KOPT-K1 (cell line): ENCODE measurements around the gene MGAM2.
"Not testable (repeated sequence)": the region's sequence is repeated elsewhere in the genome, so short reads cannot be mapped to it uniquely, and the experiment has no call there.

Experiments
- H3K27ac ChIP-seq: fragments of 200-600 bp; sonication (generic); 2 replicates; pipeline ENCODE4 v1.5.1; 2016; ENCODE audit warnings: antibody characterized with exemption, mild to moderate bottlenecking, low read depth, low read length; ENCODE audit not compliant: poor library complexity, severe bottlenecking
- H3K36me3 ChIP-seq: fragments of 200-600 bp; sonication (generic); 2 replicates; pipeline ENCODE4 v1.5.1; 2017; ENCODE audit warnings: antibody characterized with exemption, mild to moderate bottlenecking, low read length, moderate library complexity; ENCODE audit not compliant: insufficient read depth
- H3K9me3 ChIP-seq: fragments of 200-600 bp; sonication (generic); 2 replicates; pipeline ENCODE4 v1.5.1; 2017; ENCODE audit warnings: antibody characterized with exemption, low read length, mild to moderate bottlenecking; ENCODE audit not compliant: insufficient read depth, poor library complexity, severe bottlenecking

Gene MGAM2

DNA sequence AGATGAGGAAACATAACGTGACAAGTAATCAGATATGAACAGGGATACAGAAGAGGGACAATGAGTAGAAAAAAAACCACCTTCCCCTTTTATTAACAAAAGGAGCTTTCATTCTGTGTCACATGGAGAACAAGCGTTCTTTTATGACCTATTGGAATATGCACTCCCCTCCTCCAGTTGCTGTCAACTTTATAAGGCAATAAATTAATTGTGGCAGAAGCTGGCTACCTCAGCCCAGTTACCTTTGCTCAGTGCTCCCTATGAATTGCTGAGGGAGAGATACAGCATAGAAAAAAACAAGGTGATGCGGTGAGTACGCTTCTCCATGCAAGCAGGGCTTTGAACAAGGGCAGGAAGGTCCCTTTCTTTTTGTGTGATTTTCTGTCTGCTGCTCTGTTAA, at the start of gene MGAM2:
MGAM2 (plus strand) TSS at position 220 of the 400 bp plus-strand sequence. CDS start 5,156 bp downstream, outside the sequence.
- no peak within 1 kb of the TSS for H3K27ac ChIP-seq
- H3K36me3 ChIP-seq, result no peaks in the 10 kb centered on the region
- no peaks in the 10 kb centered on the region for H3K9me3 ChIP-seq

- Histone ChIP-seq H3K27ac (no peak overlapping the region), H3K9me3 (no peaks in the 10 kb centered on the region), H3K36me3 (no peaks in the 10 kb centered on the region)
Measured at GRCh38 chr7:142063551-142064442, 47.7 kb upstream of the MGAM2 start.

GRCh38 chr7:142066536-142066935, 45.0 kb upstream of the MGAM2 start:
- Histone ChIP-seq H3K36me3 (no peaks in the 10 kb centered on the region), H3K9me3 (no peaks in the 10 kb centered on the region), H3K27ac (no peak overlapping the region)

DNA sequence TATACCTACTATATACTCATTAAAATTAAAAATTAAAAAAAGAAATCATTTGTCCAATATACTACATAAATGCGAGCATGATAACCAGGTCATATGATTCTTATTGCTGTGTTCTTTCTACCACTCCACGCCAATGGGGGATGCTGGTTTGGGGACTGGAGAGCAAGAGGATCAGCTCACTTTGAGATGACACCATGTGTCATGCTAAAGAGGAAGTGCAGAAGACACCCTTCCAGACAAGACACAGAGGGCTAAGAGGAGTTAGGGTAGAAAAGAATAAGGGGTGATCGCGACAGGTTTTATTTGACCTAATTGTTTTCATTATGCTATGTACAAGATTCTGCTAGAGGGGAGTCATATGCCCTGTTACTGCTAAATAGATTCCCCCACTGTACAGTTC, 33.8 kb upstream of the MGAM2 start:
- no peaks in the 10 kb centered on the region for H3K36me3 ChIP-seq
- H3K27ac ChIP-seq, result no peak overlapping the region
- no peaks in the 10 kb centered on the region for H3K9me3 ChIP-seq

GRCh38 chr7:142083605-142084004, 27.9 kb upstream of the MGAM2 start:
- Histone ChIP-seq H3K36me3 (no peaks in the 10 kb centered on the region), H3K27ac (no peak overlapping the region), H3K9me3 (no peaks in the 10 kb centered on the region)

- H3K27ac ChIP-seq, result no peak overlapping the region
- no peaks in the 10 kb centered on the region for H3K9me3 ChIP-seq
- no peaks in the 10 kb centered on the region for H3K36me3 ChIP-seq
Measured at GRCh38 chr7:142085428-142085827, 26.1 kb upstream of the MGAM2 start.

DNA sequence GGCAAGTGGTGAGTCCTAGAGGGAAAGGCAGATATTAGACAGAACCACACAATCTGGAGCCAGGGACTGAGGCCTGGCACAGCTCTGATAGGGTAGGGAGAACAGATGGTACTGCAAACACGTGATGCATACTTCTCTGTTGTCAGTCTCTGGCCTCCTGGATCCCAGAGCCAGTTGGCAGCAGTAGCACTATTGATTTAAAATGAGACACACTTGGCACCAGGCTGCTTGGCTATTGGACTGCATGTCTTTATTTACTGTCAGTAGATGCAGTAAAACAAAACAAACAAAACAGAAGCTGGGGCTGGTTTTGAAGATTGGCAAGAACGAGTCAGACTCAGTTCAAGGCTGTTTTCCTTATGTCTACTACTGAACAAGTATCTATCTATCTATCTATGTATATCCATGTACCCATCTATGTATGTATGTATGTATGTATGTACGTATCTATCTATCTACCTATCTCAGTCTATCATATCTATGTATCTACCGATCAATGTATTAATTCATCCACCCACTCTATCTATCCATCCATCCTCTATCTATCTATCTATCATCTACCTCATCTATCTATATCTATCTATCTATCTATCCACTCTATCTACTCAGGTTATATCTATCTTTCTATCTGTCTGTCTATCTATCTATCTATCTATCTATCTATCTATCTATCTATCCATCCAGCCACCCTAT, 23.4 kb upstream of the MGAM2 start:
- no peak overlapping the region for H3K27ac ChIP-seq
- H3K9me3 ChIP-seq, result no peaks in the 10 kb centered on the region
- no peaks in the 10 kb centered on the region for H3K36me3 ChIP-seq

DNA sequence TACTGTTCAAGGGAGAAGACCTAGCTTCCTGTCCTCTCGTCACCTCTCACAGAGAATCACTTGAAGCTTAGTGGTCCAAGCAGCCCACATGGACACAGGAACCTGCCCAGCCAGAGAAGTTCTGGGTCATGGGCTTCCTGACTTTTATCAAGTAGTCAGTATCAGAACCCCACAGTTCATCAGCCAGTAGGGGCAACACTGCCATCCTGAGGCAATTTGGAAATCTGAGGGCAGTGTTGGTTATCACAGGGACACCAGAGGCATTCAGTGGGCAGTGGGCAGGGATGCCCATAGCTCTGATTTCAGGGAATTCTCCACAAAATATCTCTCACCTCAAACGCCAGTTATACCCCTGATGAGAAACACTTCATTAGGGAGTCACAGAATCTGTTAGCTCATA, 22.5 kb upstream of the MGAM2 start:
- Histone ChIP-seq H3K9me3 (no peaks in the 10 kb centered on the region), H3K27ac (no peak overlapping the region), H3K36me3 (no peaks in the 10 kb centered on the region)

- H3K36me3 ChIP-seq, result no peaks in the 10 kb centered on the region
- H3K9me3 ChIP-seq, result no peaks in the 10 kb centered on the region
- H3K27ac ChIP-seq, result no peak overlapping the region
Measured at GRCh38 chr7:142091961-142092360, 19.6 kb upstream of the MGAM2 start.

GRCh38 chr7:142094861-142095260, 16.7 kb upstream of the MGAM2 start:
- no peak overlapping the region for H3K27ac ChIP-seq
- no peaks in the 10 kb centered on the region for H3K36me3 ChIP-seq
- no peaks in the 10 kb centered on the region for H3K9me3 ChIP-seq

GRCh38 chr7:142097571-142097970, 13.9 kb upstream of the MGAM2 start:
- Histone ChIP-seq H3K36me3 (no peaks in the 10 kb centered on the region), H3K9me3 (no peaks in the 10 kb centered on the region), H3K27ac (no peak overlapping the region)

DNA sequence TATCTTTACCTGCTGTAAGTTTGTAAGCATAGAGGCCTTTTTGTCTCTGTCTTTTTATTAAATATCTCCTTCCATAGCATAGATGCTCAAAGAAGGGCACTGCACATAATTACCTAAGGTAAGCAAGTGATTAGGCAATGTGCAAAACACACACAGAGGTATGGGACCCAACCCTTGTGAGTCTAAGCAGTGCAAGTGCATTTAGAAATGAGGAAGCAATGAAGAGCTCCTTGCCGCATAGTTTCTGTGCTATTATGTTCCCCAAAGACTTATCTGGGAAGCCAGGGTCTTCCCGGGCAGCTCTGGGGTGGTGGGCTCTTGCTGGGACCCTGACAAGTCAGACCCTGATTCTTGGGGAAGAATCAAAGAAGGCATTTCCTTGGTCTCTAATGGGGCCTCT, 13.5 kb upstream of the MGAM2 start:
- Histone ChIP-seq H3K27ac (no peak overlapping the region), H3K9me3 (no peaks in the 10 kb centered on the region), H3K36me3 (no peaks in the 10 kb centered on the region)

DNA sequence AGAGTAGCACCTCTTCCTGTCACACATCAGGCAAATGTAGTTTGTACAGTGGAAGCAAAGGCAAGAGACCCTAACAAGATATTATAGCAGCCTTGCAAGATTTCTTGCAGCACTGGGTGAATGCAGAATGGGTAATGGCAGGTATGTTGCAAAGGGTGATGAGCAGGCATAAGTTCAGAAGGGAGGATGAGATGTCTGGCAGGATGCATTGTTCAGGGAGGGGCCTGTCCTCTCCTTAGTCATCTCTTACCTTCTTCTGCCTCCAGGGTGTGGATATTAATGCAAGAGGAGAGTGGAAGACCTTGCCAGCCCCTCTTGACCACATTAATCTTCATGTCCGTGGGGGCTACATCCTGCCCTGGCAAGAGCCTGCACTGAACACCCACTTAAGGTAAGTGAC, 12.2 kb upstream of the MGAM2 start:
- not testable (repeated sequence) for H3K27ac ChIP-seq, H3K36me3 ChIP-seq, H3K9me3 ChIP-seq

GRCh38 chr7:142100634-142101033, 10.9 kb upstream of the MGAM2 start:
- no peaks in the 10 kb centered on the region for H3K36me3 ChIP-seq
- no peaks in the 10 kb centered on the region for H3K9me3 ChIP-seq
- H3K27ac ChIP-seq, result no peak overlapping the region

DNA sequence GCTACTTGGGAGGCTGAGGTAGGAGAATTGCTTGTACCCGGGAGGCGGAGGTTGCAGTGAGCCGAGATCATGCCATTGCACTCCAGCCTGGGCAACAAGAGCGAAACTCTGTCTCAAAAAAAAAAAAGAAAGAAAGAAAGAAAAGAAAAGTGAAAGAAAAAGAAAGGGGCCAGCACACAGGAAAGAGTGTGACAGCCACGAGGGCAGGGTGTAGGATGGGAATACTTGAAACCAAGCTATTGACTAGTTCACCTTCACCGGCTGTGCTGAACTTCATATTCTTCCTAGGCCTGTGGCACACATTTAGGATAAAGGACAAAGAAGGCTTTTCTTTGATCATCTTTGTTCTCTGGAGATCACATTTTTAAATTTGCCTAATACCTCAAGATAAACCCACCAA, 9.7 kb upstream of the MGAM2 start:
- H3K27ac ChIP-seq, H3K9me3 ChIP-seq, H3K36me3 ChIP-seq: not testable (repeated sequence)
